Adrenal gland (tissue), 12 donors: Measurements from ENCODE around the gene TEKTIP1. TPM values are rescaled to one million over a fixed set of nuclear protein-coding genes. Genes with fewer than 3 reads are reported as not detected.
"Not testable (repeated sequence)": the region's sequence is repeated elsewhere in the genome, so short reads cannot be mapped to it uniquely, and the experiment has no call there.

ENCODE experiments used
- DNase-seq, 7 donors: peaks; one replicate each; pipeline ENCODE4 v3.0.0-alpha.2; 2019 to 2020
- H3K27ac ChIP-seq, 5 donors: fragments of 200-600 bp; sonication (generic) in 4 of 5; 1 replicate in 3 of 5; 2 replicates in 2 of 5; pipeline versions ENCODE4 v1.5.1 to v1.8.0; 2016 to 2020; ENCODE audit warnings: mild to moderate bottlenecking in 1 of 5
- H3K27me3 ChIP-seq: fragments of 200-600 bp; 2 replicates; pipeline ENCODE4 v1.8.0; 2021
- H3K36me3 ChIP-seq, 2 donors: fragments of 200-600 bp; replicated peaks in 1 of 2; 1 replicate in 1 of 2; 2 replicates in 1 of 2; pipeline versions ENCODE4 v1.5.1 to v1.8.0; 2018 to 2022
- H3K4me1 ChIP-seq, 2 donors: fragments of 200-600 bp; replicated peaks in 1 of 2; 1 replicate in 1 of 2; 2 replicates in 1 of 2; pipeline versions ENCODE4 v1.5.1 to v1.8.0; 2018 to 2021
- H3K4me3 ChIP-seq, 4 donors: fragments of 200-600 bp; sonication (generic) in 3 of 4; one replicate each; pipeline ENCODE4 v1.5.1; 2016 to 2018
- H3K9me3 ChIP-seq, 3 donors: fragments of 200-600 bp; sonication (generic) in 1 of 3; replicated peaks in 1 of 3; 1 replicate in 2 of 3; 2 replicates in 1 of 3; pipeline versions ENCODE4 v1.5.1 to v1.8.0; 2016 to 2021
- CTCF ChIP-seq, 6 experiments: fragments of 450-650 bp in 4 of 6; fragments of 200-600 bp in 2 of 6; sonication (generic) in 1 of 6; IDR thresholded peaks; 1 replicate in 5 of 6; 2 replicates in 1 of 6; pipeline versions ENCODE4 v1.5.1 to v1.8.0; 2016 to 2021; ENCODE audit warnings: antibody characterized with exemption in 6 of 6, mild to moderate bottlenecking in 2 of 6, moderate library complexity in 1 of 6
- POLR2A ChIP-seq, 2 donors: fragments of 450-650 bp; IDR thresholded peaks; one replicate each; pipeline ENCODE4 v1.6.1; 2017; ENCODE audit warnings: antibody characterized with exemption in 2 of 2, mild to moderate bottlenecking in 2 of 2, moderate library complexity in 1 of 2
- WGBS, 4 donors: extraction: QIAGEN DNeasy Blood & Tissue Kit in 2 of 4; methylation state at CpG; one replicate each; pipeline versions ENCODE4 v1.1.5 to v1.1.7; 2013 to 2017; 5-methylcytosine and 5-hydroxymethylcytosine counted together
- intact Hi-C, 2 donors: fragments of 100-400 bp; cut with DNase I; formaldehyde crosslinking; loops; one replicate each; pipeline versions ENCODE4 v1.14.1 to v1.15.0; 2022 to 2023
- polyA plus RNA-seq, 3 donors: library from polyadenylated mRNA; stranded (reverse); fragments of 200-250 nt in 2 of 3; fragments of 350-450 nt in 1 of 3; fragmentation: Illumina TruSeq in 1 of 3; extraction: RNeasy Lipid Tissue Mini Kit (QIAGEN cat#74804) in 1 of 3; gene quantifications; one replicate each; pipeline ENCODE4 v1.2.3, GENCODE V29; 2013 to 2014
- total RNA-seq, 9 donors: library from RNA; depleted of rRNA in 4 of 9; stranded (reverse); fragments of >200 nt in 4 of 9; fragments of 120-200 nt in 1 of 9; fragmentation: NEBNext Ultra II Directional in 1 of 9; extraction: Animal tissue kit (Norgen Biotek cat#: 25700) in 1 of 9; gene quantifications; one replicate each; pipeline versions ENCODE4 v1.1.0 to v1.2.4, GENCODE V29; 2013 to 2023
- donor health status: healthy with polysubstance abuse.
- donor health status: Bipolar disorder and iron deficiency.
- donor health status: DM: yes; HTN: yes; CAD: no.
- donor health status: DM: no; HTN: no; CAD: no.
- donor health status: DM: no; HTN: no; CAD: no.
- donor health status: DM: yes; HTN: yes; CAD: no.

The TEKTIP1 gene
- total and polyA plus RNA-seq, 12 donors = 0.68 to 3.6 (median 1.4) TPM; not detected in 5

GRCh38 chr19:3576696-3577443, 37.9 kb downstream of the TEKTIP1 start:
- H3K36me3 ChIP-seq = no peaks in the 10 kb centered on the region
- peak; percentile 67 to 84 (median 77) for DNase-seq
- peak overlapping the region in 1 of 4 donors; percentile 45 for H3K4me3 ChIP-seq
- WGBS, 4 donors = 22 to 65% (median 46%) methylated on average over 14 to 67 of the region's 78 CpGs
- TF ChIP-seq CTCF (IDR thresholded peaks at IDR 0.05) (no peak), POLR2A (IDR thresholded peaks at IDR 0.05) (peak in 1 of 2 donors; percentile 46)
- H3K9me3 ChIP-seq = no peaks in the 10 kb centered on the region
- intact Hi-C loops = no loop called here
- no peaks in the 10 kb centered on the region for H3K27me3 ChIP-seq
- peak overlapping the region in 3 of 5 donors; percentile 32 to 72 (median 40) for H3K27ac ChIP-seq
- peaks cover 10 to 34% of the 10 kb centered on the region in 2 donors for H3K4me1 ChIP-seq

- Histone ChIP-seq H3K27ac (peak overlapping the region in 1 of 5 donors; percentile 40), H3K9me3 (no peaks in the 10 kb centered on the region), H3K4me3 (no peak overlapping the region), H3K36me3 (no peaks in the 10 kb centered on the region), H3K27me3 (no peaks in the 10 kb centered on the region), H3K4me1 (peaks cover 7 to 29% of the 10 kb centered on the region in 2 donors)
- TF ChIP-seq POLR2A (IDR thresholded peaks at IDR 0.05) (no peak), CTCF (IDR thresholded peaks at IDR 0.05) (no peak)
- 89 to 92% (median 92%) methylated on average over 24 to 60 of the region's 60 CpGs for WGBS, 4 donors
- intact Hi-C loops = no loop called here
- DNase-seq = no peak
Measured at GRCh38 chr19:3577723-3578344, 38.9 kb downstream of the TEKTIP1 start.

GRCh38 chr19:3578390-3578789, 39.4 kb downstream of the TEKTIP1 start:
- 84 to 92% (median 90%) methylated on average over 9 to 17 of the region's 17 CpGs for WGBS, 4 donors
- no peak for TF ChIP-seq CTCF (IDR thresholded peaks at IDR 0.05)
- no peak for TF ChIP-seq POLR2A (IDR thresholded peaks at IDR 0.05)
- intact Hi-C loops = no loop called here
- no peaks in the 10 kb centered on the region for H3K27me3 ChIP-seq
- H3K4me3 ChIP-seq = no peak overlapping the region
- no peaks in the 10 kb centered on the region for H3K9me3 ChIP-seq
- DNase-seq = no peak
- peak overlapping the region in 1 of 5 donors; percentile 22 for H3K27ac ChIP-seq
- H3K36me3 ChIP-seq = no peaks in the 10 kb centered on the region
- peaks cover 5 to 27% of the 10 kb centered on the region in 2 donors for H3K4me1 ChIP-seq

GRCh38 chr19:3580156-3580934, 41.4 kb downstream of the TEKTIP1 start:
- no peak overlapping the region for H3K4me3 ChIP-seq
- peaks cover 4% of the 10 kb centered on the region for H3K27me3 ChIP-seq
- peak in 1 of 2 donors; percentile 68 for TF ChIP-seq POLR2A (IDR thresholded peaks at IDR 0.05)
- TF ChIP-seq CTCF (IDR thresholded peaks at IDR 0.05) = no peak
- intact Hi-C loops = no loop called here
- WGBS, 4 donors = 25 to 31% (median 26%) methylated on average over 9 to 11 of the region's 11 CpGs
- no peaks in the 10 kb centered on the region for H3K36me3 ChIP-seq
- no peaks in the 10 kb centered on the region for H3K9me3 ChIP-seq
- DNase-seq = peak; percentile 75 to 93 (median 90)
- H3K27ac ChIP-seq = peak overlapping the region; percentile 20 to 90 (median 74)
- peaks cover 0 to 25% of the 10 kb centered on the region in 2 donors for H3K4me1 ChIP-seq

GRCh38 chr19:3581792-3582191, 42.8 kb downstream of the TEKTIP1 start:
- 89 to 100% (median 89%) methylated on average over 1 to 4 of the region's 4 CpGs for WGBS, 4 donors
- H3K27ac ChIP-seq = peak overlapping the region in 1 of 5 donors; percentile 29

GRCh38 chr19:3584036-3584802, 45.2 kb downstream of the TEKTIP1 start:
- H3K27ac ChIP-seq, DNase-seq, H3K4me3 ChIP-seq, H3K27me3 ChIP-seq, H3K36me3 ChIP-seq, intact Hi-C loops, H3K9me3 ChIP-seq: not testable (repeated sequence)
- peaks cover 0 to 16% of the 10 kb centered on the region in 2 donors for H3K4me1 ChIP-seq
- 77 to 87% (median 81%) methylated on average over 15 of the region's 15 CpGs for WGBS, 4 donors

More at GRCh38 chr19:3581792-3582191, 42.8 kb downstream of the TEKTIP1 start:
- H3K27me3 ChIP-seq, H3K9me3 ChIP-seq, intact Hi-C loops, H3K36me3 ChIP-seq, DNase-seq, H3K4me3 ChIP-seq: not testable (repeated sequence)
- H3K4me1 ChIP-seq = peaks cover 0 to 17% of the 10 kb centered on the region in 2 donors
